Activated CD4-positive, alpha-beta T cell treated with anti-CD3 and anti-CD28 coated beads, Interleukin-2, amount 50 U/mL, for 24 hours (primary cell): ENCODE data around the gene NPAS3.

ENCODE experiments used
- DNase-seq, 2 donors: peaks; one replicate each; pipeline ENCODE4 v3.0.0-alpha.2; 2020; ENCODE audit warnings: low read depth in 1 of 2, low spot score in 1 of 2

The NPAS3 gene

DNA sequence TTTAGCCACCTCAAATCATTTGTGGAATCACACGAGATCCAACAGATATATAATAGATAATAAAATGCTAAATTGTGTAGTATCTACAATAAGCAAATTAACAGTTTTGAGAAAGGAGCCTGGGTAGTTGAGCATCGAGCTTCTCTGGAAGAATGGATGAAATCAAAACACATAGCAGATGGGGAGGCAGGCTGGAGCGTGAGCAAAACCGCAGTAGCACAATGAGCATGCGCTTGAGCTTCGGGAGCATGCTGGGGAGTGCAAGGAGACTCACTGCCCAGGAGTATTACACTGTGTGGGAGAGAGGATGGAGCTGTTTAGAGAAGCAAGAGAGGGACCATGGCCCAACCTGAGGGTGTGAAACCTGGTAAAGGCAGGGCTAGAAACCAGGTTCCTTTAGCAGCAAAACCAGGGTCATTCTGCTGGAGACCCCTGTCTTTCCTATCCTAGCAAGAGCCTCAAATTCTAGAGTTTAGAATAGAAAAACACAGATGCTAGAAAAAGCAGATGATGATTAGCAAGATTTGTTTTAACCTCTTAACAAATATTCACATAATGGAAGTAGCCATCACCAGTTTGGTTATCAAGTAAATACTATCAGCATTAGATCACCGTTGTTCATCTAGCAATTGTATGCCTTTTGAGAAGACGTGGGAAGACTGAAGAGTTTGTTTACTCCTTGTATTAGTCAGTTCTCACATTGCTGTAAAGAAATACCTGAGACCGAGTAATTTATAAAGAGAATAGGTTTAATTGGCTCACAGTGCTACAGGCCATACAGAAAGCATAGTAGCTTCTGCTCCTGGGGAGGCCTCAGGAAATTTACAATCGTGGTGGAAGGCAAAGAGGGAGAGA, 527.4 kb downstream of the NPAS3 start:
- DNase-seq: no peak

DNA sequence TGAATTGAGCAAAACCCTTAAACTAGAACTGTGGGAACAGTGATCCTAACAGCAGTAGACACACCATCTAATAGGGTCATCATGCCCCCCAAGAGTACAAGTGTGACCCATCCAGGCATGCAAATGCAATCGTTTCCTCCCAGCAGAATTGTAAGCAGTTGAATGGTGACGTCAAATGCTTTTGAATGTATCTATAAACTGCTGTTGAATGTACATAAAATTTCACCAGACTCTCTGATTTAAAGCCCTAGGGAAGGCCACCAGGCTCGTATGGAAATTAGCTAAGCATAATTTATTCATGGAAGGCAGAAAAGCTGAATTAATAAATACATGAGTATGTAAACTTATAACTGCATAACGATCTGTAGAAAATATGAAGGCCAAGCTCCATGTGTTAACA, 529.3 kb downstream of the NPAS3 start:
- DNase-seq: no peak

DNA sequence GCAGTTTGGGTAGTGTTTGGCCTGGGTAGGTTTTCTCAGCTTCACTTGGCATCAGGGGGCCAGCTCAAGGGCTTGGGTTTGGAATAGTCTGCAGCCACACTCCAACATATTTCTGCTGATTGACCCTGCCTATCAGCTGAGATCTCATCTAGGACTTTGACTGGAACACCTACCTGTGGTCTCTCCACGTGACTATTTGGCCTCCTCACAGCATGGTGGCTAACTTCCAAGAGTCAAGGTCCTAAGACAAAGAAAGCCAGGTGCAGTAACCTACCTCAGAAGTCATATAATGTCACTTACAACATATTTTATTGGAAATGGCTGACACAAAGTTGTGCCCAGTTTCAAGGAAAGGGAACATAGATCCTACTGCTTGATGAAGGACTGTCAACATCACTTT, 531.2 kb downstream of the NPAS3 start:
- DNase-seq: no peak

DNA sequence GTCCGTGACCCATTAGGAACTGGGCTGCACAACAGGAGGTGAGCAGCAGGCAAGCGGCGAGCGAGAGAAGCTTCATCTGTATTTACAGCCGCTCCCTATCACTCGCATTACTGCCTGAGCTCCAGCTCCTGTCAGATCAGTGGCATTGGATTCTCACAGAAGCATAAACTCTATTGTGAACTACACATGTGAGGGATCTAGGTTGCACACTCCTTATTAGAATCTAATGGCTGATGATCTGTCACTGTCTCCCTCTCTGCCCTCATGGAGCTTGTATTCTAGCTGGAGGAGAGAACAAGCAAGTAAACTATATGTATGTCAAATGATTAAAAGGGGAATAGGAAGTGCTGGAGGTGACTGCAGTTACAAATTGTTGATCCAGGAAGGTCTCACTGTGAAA, 533.1 kb downstream of the NPAS3 start:
- no peak for DNase-seq

DNA sequence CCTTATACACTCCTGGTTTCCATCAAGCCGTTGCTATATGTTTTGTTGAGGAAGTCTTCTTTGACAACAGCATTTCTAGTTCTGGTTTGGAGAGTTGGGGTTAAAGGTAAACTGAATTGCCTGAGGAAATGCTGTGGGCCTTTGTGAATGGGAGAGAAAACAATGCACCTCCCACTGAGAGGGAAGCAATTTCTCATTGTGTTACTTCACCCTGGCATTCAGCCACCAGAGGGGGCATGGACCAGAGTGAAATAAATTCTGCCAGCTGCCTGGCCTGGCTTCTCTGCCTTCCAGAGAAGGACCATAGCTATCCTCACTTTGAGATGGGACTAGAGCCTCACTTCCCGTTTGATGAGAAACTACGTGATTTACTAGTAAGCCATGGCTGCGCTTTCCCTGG, 536.9 kb downstream of the NPAS3 start:
- DNase-seq: no peak

DNA sequence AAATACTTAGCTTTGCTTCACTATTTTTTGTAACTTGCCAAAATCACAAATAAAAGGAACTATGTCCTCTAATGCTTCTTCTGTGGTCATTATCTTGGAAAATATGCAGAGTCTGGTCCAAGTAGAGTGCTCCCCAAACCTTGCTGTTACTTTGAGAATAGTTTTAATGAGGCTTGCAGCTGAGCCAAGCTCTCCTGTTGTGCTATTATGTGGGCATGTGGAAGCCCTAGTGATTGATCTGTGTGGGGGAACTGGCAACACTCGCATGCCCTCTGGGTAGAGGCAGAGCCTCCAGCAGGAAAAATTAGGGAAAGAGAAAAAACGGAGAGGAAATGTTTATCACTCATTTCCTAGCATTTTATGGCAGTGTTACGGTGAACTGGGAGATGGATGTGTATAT, 539.1 kb downstream of the NPAS3 start:
- DNase-seq: no peak

DNA sequence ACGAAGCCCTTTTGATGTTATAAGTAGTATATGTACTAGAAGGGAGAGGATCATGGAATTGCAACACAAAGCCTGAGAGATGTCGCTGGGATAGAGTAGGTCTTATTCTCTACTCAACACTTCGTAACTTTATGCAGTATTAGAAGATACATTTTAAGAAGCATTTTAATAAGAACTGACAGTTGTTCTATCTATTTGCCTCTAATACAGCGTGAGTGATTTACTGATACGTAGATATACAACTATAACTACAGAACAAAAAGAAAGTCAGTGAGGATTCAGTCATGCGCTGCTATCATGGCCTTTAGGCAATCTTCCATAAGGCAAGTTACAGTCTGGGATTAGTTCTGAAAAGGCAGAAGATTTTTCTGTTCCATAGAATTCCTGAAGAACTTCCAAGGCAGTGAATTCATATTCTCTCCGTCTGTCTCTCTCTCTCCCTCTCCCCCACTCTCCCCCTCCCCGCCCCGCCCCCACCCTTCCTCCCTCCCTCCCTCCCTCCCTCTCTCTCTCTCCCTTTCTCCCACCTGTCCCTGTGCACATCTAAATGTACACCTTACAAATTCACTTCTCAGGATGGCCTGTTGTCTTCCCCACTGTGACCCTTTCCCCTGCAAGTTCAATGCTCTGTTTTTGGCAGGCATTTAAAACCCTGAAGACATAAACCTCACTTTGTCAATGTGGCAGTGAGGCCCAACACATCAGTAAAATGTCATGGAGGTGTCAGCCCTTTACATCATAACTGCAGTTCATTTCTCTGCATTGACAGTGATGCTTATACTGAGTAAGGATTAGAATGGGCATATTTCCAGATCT, 541.6 kb downstream of the NPAS3 start:
- DNase-seq: no peak

DNA sequence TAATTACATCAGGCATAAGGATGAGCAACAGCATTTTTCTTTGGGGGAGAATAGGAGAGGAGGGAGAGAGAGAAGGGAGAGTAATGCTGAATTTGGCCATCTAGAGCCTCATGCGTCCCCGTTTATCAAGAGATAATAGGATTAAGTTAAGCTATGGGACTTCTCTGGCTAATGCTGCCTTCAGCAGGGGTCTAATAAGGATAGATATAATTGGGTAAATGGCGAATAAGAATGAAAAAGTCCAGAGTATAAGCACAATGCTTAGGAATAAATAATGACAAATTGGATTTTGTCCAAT, 542.2 kb downstream of the NPAS3 start:
- DNase-seq: no peak

DNA sequence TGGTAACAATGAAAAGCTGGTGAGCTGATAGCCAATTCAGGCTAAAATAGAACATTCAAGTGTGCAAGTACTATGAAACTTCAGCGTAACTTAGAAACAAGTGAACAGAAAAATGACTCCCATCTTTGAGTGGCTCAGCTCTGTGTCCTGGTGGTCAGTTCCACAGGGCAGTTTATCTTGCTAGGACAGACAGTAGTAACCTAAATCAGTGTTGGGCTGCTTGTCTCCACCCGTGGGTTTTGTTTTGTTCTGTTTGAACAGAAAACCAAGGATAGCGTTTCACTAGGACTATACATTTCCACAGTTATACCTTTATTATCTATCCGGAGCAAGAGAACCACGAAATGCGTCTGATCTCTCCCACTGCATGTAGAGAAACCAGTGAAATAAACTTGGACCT, 544.4 kb downstream of the NPAS3 start:
- no peak for DNase-seq

DNA sequence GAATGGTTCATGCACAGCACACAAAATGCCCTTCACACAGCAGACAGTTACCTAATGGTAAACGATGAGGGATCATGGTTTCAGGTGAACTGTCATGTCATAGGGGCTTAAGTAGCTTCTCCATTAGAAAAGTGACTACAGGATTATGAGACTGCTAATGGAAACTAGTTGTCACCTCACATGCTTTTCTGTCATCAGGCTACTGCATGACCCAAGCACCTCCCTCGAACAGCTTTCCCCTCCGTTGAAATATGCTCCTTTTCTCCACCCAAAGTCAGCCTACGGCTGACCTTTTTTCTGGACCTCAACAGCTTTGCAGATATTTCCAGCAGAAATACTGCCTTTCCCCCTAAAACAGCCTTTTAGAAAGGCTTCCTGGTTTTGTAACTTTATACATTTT, 544.9 kb downstream of the NPAS3 start:
- no peak for DNase-seq

DNA sequence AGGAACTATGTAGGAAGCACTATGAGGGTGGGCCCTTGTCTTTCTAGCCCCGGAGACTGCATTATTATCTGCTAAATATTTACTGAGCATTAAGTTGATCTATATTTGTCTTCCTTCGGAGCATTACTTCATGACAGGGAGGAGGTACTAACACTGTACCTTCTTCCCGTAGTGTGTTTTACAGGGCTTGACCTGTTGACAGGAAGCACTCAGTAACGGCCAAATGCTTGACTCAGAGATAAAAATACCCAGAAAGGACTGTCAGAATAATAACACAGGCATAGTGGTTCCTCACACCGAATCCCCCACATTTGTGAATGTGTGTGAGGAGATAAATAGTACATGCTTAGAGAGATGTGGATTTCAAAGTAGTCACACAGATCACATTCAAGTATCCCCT, 545.6 kb downstream of the NPAS3 start:
- no peak for DNase-seq

DNA sequence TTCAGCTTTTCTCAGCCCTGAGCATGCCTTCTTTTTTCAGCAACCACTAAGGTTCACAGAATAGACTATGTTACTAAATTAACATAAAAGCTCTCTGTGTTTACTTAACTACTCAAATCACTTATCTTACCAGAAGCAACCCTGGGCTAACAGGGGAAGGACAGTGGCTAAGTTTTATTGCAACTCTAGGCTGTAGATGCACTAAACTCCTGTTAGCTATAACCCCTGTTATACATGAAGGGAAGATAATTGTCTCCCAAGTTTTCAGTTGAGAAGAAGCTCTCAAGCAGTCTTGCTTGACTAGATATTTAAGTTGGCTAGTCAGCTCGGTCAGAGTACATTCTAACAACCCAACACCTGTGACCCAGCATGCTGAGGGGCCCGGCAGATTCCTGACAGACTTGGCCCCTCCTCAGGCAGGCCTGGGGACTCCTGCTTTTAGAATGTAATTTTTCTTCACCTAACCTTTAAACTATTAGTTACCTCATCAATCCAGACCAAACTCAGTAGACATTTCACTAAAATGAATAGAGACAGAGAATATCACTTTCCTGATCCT, 547.7 kb downstream of the NPAS3 start:
- no peak for DNase-seq

DNA sequence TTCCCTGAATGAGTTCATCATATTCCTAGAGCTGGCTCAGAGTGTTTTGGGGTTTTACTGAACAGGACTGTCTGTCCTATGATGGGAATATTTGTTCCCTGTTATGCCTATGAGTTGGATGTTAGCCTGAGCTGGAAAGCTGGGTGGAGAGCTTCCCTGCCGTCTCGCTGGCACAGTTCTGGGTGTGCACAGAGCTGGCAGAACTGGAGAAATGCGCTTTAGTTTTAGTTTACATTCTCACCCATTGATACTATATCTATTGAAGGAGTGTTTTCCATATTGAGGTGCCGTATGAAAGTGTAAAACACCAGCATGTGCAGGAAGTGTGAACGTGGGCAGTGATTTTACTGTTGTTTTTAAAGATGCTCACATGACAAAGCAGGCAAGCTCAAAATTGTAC, 549.9 kb downstream of the NPAS3 start:
- DNase-seq: no peak

DNA sequence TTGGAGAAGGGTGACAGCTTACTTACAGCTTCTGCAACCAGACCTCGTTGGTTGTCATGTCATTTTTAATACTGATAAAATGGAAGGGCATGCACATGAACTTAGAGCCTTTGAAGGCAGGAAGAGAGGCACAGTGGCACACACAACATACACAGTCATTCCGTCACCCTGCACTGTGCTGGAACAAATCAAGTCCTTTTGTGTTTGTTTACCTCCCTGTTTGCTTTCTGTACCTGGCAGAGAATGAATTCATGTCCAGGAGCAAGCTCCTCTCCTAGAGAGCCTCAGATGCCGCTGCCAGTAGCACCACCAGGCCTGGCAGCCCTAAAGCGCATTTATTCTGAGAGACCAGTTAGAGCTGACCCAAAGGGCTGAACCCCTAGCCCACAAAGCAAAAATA, 551.9 kb downstream of the NPAS3 start:
- no peak for DNase-seq

DNA sequence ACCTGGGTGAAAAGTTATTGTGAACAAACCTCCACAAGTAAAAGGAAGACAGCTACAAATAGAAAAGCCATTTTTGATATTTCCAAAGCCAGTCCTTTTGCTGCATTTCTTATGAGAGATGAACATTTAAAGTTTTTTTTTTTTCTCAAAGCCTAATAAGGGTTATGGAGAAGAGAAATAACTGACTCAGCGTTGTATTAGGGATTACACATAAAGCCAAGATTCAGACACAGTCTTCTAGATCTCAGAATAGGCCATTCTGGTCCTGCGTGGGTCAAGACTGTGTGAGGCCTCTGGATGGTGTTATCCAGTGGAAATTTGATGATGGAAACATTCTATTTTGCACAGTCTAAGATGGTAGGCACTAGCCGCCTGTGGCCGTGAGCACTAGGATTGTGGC, 552.4 kb downstream of the NPAS3 start:
- DNase-seq: no peak

DNA sequence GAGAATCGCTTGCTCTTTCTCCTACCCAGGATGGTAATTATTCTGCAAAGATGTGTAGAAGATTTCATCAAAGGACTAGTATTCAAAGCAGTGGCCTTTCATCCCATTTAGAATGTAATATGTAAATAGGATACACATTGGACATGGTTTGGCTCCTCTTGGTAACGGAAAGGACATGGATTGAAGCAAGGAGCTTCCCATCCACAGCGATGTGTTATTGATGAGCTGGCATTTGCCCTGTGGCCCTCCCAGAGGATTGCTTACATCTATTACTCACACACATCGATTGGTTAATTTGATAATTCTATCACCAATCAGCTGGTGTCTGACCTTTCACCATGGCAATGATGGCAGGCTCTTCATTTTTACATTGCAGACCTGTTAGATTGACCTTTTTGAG, 553.8 kb downstream of the NPAS3 start:
- DNase-seq: no peak

DNA sequence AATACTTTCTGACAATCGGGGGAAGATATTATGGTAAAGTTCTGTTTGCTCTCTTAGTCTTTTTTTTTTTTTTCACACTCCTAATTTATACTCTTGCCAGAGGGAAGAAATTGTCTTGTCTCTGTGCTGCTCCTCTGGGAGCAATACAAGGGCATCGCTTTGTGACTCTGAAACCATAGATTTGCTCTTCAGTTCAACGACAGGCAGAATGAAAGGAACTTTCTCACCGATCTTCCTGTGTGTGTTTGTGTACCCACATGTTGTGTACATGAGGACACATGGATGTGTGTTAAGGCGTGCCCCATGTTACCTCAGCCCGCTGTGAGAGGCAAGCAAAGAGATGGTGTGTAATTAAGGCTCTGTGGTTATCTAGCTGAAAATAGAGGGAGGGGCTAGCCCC, 554.6 kb downstream of the NPAS3 start:
- DNase-seq: no peak

DNA sequence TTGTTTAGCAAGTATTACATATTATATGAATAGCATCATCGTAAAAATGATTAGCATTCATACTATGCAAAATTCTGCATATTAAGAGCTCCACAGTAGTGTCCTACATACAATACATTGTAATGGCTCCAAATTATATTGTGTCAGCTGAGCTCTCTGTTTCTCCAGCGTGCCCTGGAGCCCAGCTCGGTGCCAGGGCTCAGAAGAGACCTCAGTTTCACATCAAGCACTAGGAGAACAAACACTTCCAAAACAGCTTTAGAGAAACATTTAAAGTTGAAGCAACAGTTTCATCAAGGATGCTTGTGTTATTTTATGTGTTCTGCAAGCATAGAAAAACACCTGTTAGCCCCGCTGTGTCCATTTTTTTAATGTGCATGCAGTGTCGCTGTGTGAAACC, 555.3 kb downstream of the NPAS3 start:
- no peak for DNase-seq

DNA sequence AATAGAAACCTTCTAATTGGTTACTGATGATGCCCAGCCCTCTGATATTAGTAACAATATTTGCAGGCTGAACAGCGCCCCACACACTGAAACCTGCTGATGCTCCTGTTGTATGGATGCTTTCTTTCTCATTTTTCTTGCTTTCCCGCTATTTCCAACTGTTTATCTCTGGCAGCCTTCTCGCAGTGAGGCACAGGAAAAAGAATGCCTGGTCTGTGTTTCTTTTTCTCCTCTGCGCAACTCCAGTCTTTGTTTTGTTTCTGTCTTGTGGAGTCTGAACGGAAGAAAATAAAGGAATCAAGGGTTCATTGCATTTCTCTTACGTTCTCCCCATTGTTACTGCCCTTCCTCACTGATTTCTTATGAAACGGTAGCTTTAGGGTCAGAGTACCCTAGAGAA, 561.0 kb downstream of the NPAS3 start:
- no peak for DNase-seq

DNA sequence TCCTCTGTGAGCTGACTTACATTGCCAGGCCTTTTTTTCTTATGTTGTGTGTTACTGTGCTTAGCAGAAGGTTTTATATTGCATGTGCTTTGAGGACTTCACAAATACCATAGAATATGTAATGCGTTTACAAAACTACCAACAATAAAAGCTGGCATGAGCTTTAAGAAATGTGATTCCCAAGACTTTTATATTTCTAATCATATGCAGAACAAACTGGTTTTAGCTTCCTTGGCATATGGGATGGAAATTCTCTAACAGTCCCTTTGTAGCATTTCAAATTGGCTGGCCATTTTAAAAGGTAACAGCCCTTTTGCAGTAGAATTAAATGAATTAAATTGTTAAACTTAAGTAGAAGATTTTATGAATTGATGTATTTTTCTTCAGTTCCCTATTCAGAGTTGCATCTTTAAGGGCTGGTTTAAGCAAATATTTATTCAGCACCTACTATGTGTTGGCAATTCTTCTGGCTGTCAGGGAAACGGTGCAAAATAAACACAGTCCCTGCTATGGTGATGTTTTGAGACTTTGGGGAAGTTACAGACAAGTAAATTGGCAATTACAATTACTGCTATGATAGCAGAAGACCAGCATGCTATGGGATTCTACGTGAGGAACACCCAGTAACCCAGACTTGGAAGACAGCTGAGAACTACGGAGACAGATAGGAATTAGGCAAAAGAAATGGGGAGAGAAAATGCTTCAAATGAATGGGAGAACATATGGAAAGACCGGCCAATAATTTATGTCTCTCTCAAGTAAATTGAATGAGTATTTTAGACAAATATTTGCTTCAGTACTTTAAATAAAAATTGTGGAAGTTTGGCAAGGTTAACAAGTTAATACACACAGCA, 565.8 kb downstream of the NPAS3 start:
- DNase-seq: no peak

DNA sequence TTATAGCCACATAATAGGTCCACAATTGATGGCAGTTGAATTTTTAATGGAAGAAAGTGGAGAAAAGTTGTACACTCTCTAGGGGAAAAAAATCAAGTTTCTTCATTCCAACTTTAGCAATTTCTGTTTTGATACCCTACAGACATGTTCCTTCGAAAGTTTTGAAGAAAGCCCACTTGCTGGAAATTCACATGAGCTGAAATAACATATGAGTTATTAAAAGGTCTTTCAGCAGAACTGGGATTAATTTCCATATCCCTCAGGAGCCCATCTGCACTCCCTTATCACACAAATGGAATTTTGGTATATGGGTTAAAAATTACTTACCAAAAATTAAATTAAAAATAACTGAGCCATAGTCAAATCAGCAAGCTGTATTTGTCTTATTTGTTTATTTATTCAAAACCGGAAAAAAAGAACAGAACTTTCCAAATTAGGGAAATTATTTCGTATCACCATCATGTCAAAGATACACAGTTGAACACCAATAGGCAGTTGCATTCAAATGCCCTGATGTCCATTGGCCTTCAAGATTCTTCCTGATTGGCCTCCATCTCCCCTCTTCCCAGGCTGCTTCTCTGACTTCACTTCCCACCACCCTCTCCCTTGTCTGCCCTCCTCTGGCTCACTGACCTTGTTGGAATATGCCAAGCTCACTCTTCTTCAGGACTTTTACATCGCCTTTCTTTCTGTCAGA, 566.7 kb downstream of the NPAS3 start:
- DNase-seq: no peak
